ENCODE measurements around the gene CNTNAP2. TPM values are rescaled to one million over a fixed set of nuclear protein-coding genes. Genes with fewer than 3 reads are reported as not detected.
A peak's percentile ranks its signal among the peaks of the same experiment; 100 is the strongest.

Gene CNTNAP2
- total RNA-seq, 2 donors from 2014 or later: 171 to 228 TPM

DNA sequence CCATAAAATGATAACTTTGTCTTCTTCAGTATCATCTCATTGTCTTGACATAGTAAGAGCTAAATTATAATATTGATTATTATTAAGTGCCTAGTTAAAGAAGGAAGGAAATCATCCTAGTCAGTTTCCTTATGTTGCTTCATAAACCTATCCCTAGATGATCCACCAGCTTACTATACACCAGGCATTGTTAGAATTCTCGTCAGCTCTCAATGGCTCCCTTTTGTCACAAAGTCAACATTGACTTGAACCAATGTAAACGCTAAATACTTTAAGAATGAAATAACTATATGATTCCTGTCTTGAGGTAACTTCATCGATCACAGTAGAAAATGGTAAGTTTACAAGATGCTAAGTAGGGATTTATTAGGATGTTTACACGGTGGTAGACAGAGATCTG is 1162.9 kb downstream of the CNTNAP2 start:
- H3K4me3 Mint-ChIP-seq: no peak overlapping the region
- DNase-seq: no peak
- no peaks in the 10 kb centered on the region for H3K27me3 Mint-ChIP-seq (ENCODE audit: insufficient read depth)
- Histone ChIP-seq H3K4me1 (ENCODE audit: control insufficient read depth, insufficient read depth, low read length) (peaks cover 2% of the 10 kb centered on the region), H3K27me3 (ENCODE audit: control insufficient read depth, insufficient read depth, low read length, poor library complexity, severe bottlenecking) (no peaks in the 10 kb centered on the region), H3K9ac (ENCODE audit: extremely low read depth, low read length, poor library complexity, severe bottlenecking) (no peak overlapping the region), H3K9me3 (ENCODE audit: control insufficient read depth, low read length) (no peaks in the 10 kb centered on the region), H3K27ac (ENCODE audit: low read depth, low read length) (peak overlapping the region; percentile 65), H3K4me3 (ENCODE audit: low read length) (no peak overlapping the region), H3K36me3 (ENCODE audit: control insufficient read depth, insufficient read depth, low read length) (no peaks in the 10 kb centered on the region)
- H3K4me1 Mint-ChIP-seq: peaks cover 7% of the 10 kb centered on the region
- TF ChIP-seq, protein P1, sequence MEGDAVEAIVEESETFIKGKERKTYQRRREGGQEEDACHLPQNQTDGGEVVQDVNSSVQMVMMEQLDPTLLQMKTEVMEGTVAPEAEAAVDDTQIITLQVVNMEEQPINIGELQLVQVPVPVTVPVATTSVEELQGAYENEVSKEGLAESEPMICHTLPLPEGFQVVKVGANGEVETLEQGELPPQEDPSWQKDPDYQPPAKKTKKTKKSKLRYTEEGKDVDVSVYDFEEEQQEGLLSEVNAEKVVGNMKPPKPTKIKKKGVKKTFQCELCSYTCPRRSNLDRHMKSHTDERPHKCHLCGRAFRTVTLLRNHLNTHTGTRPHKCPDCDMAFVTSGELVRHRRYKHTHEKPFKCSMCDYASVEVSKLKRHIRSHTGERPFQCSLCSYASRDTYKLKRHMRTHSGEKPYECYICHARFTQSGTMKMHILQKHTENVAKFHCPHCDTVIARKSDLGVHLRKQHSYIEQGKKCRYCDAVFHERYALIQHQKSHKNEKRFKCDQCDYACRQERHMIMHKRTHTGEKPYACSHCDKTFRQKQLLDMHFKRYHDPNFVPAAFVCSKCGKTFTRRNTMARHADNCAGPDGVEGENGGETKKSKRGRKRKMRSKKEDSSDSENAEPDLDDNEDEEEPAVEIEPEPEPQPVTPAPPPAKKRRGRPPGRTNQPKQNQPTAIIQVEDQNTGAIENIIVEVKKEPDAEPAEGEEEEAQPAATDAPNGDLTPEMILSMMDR (conservative IDR thresholded peaks at IDR 0.05): no peak
- H3K27ac Mint-ChIP-seq: peak overlapping the region; percentile 18
- H3K36me3 Mint-ChIP-seq (ENCODE audit: low read depth): no peaks in the 10 kb centered on the region
- no peaks in the 10 kb centered on the region for H3K9me3 Mint-ChIP-seq
- WGBS, 2 experiments (ENCODE audit: insufficient coverage in 1 of 2, insufficient read length in 1 of 2): 78 to 87% methylated on average over 4 of the region's 4 CpGs

DNA sequence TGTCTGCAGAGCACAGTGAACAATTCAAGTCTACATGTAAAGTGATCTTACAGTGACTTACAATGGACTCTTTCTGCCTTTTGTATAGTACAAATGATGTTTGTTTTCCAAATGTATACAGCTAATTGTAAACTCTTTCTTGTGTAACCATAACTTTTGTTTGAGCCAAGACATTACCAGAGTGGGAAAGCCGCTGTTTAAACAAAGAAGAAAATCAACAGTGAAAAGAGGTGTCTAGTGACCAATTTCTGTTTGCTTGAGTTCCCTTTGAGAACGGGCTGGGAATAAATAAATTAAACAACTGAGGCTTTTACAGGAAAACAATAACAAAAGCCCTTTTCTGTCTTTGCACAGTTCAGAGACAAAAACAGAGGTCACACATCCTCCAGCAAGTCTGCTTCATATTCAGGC is 1163.4 kb downstream of the CNTNAP2 start:
- TF ChIP-seq, protein P1 (conservative IDR thresholded peaks at IDR 0.05): no peak
- Mint-ChIP-seq H3K36me3 (ENCODE audit: low read depth) (no peaks in the 10 kb centered on the region), H3K27me3 (ENCODE audit: insufficient read depth) (no peaks in the 10 kb centered on the region), H3K27ac (peak overlapping the region; percentile 18), H3K4me1 (peaks cover 7% of the 10 kb centered on the region), H3K9me3 (no peaks in the 10 kb centered on the region), H3K4me3 (no peak overlapping the region)
- Histone ChIP-seq H3K9ac (ENCODE audit: extremely low read depth, low read length, poor library complexity, severe bottlenecking) (no peak overlapping the region), H3K9me3 (ENCODE audit: control insufficient read depth, low read length) (no peaks in the 10 kb centered on the region), H3K36me3 (ENCODE audit: control insufficient read depth, insufficient read depth, low read length) (no peaks in the 10 kb centered on the region), H3K27me3 (ENCODE audit: control insufficient read depth, insufficient read depth, low read length, poor library complexity, severe bottlenecking) (no peaks in the 10 kb centered on the region), H3K4me3 (ENCODE audit: low read length) (no peak overlapping the region), H3K4me1 (ENCODE audit: control insufficient read depth, insufficient read depth, low read length) (peaks cover 2% of the 10 kb centered on the region), H3K27ac (ENCODE audit: low read depth, low read length) (peak overlapping the region; percentile 65)
- DNase-seq: no peak
- WGBS, 2 experiments (ENCODE audit: insufficient coverage in 1 of 2, insufficient read length in 1 of 2): 48 to 78% methylated on average over 2 of the region's 2 CpGs

DNA sequence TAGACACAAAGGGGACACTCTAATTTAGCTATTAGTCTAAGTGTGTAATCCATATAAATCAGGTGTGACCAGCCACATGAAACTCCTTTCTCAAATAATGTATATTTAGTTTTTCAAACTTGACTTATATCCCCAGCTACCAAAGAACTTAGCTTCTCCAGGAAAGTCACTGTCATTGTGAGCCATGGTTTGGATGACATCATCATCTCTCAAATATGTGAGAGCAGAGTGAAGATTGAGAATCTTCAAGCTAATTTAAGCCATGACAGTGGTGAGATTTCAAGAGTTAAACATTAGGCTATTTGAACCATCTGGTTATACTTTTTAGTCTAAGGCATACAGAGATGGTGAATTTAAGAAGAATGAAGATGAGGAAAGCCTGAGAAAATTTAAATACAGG is 1165.6 kb downstream of the CNTNAP2 start:
- no peak for DNase-seq

More for the DNA sequence above, 1165.6 kb downstream of the CNTNAP2 start:
- no peak overlapping the region for H3K4me3 ChIP-seq (ENCODE audit: low read length)
- Mint-ChIP-seq H3K27me3 (ENCODE audit: insufficient read depth) (no peaks in the 10 kb centered on the region), H3K27ac (no peak overlapping the region), H3K4me3 (no peak overlapping the region), H3K36me3 (ENCODE audit: low read depth) (no peaks in the 10 kb centered on the region), H3K4me1 (peaks cover 7% of the 10 kb centered on the region), H3K9me3 (no peaks in the 10 kb centered on the region)
- no peak overlapping the region for H3K9ac ChIP-seq (ENCODE audit: extremely low read depth, low read length, poor library complexity, severe bottlenecking)
- no peak overlapping the region for H3K27ac ChIP-seq (ENCODE audit: low read depth, low read length)
- no peaks in the 10 kb centered on the region for H3K27me3 ChIP-seq (ENCODE audit: control insufficient read depth, insufficient read depth, low read length, poor library complexity, severe bottlenecking)
- no peaks in the 10 kb centered on the region for H3K36me3 ChIP-seq (ENCODE audit: control insufficient read depth, insufficient read depth, low read length)
- no peaks in the 10 kb centered on the region for H3K9me3 ChIP-seq (ENCODE audit: control insufficient read depth, low read length)
- TF ChIP-seq, protein P1 (conservative IDR thresholded peaks at IDR 0.05): no peak
- H3K4me1 ChIP-seq (ENCODE audit: control insufficient read depth, insufficient read depth, low read length): peaks cover 2% of the 10 kb centered on the region
